Measurements from ENCODE around the gene COX4I1.

COX4I1 gene

GRCh38 chr16:85788819-85789218 lies 10.7 kb upstream of the COX4I1 start:
- no peak for DNase-seq (ENCODE audit: extremely low read depth, low read depth)
- TF ChIP-seq CTCF (IDR thresholded peaks at IDR 0.05; ENCODE audit: low read depth, low read length), result no peak

- TF ChIP-seq CTCF (IDR thresholded peaks at IDR 0.05; ENCODE audit: low read depth, low read length), result no peak
- no peak for DNase-seq (ENCODE audit: extremely low read depth, low read depth)
These were observed 9.7 kb upstream of the COX4I1 start for GRCh38 chr16:85789773-85790172.

DNA sequence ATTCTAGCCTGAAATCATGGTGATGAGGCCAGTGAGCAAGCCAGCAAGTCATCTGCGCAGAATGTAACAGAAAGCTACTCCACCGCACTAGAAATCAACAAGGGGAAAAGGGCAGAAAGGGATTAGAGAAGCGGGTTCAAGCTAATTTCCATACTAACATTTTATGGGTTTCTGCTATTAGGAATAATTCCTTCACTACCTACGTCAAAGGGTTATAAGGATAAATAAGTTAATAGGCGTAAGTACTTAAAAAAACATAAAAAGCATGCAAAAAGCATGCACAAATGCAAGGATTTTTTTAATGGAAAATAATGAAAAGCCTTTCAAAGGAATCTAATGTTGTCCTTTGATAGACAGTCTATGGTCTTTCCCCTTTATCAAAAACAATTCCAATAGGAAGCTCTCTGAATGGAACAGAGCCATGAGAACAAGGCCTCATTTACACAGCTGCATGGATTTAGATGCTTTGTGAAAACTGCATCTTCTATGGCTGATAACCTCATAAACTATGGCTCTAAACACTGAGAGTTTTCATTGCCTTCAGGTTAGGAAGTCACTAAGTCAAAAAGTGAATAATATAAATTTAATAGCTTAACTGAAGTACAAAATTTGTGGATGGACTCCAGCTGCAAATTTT lies 5.7 kb upstream of the COX4I1 start:
- no peak for TF ChIP-seq CTCF (IDR thresholded peaks at IDR 0.05; ENCODE audit: low read depth, low read length)
- no peak for DNase-seq (ENCODE audit: extremely low read depth, low read depth)

- no peak for TF ChIP-seq CTCF (IDR thresholded peaks at IDR 0.05; ENCODE audit: low read depth, low read length)
- no peak for DNase-seq (ENCODE audit: extremely low read depth, low read depth)
These were observed 4.8 kb upstream of the COX4I1 start for GRCh38 chr16:85794696-85795095.

DNA sequence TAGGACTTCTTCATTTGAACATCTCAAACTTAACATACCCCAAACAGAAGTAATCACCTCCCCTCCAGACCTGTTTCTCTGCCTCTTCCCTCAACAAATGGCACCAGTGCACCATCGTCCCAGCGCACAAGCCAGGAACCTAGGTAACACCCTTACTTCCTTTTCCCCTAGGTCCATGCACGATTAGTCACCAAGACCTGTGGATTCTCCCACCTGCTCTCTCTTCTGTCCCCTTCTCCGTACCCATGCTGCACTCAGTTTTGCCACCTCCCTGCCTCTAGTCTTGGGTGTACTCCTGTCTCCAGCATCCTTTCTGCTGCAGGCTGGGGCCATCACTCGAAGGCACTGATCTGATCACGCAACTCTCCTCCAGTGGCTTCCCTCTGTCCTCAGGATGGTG lies 3.3 kb upstream of the COX4I1 start:
- no peak for TF ChIP-seq CTCF (IDR thresholded peaks at IDR 0.05; ENCODE audit: low read depth, low read length)
- DNase-seq (ENCODE audit: extremely low read depth, low read depth), result no peak

DNA sequence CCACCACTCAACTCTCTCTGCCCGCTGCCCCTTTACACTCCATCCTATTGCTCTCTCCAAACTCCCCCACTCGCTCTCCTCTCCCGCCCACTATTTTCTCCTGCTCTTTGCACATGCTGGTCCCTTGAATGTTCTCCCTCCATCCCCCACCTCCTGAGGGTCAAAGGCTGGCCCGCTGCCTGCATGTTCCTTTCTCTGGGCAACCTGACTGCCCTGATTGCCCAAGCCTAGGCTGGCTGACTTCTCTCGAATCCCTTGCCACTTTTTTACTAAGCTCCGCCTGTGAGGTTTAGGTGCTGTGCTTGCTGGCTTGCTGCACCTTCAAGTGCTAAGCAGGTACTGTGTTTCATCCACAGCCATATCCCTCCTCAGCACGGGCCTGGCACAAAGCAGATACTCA lies 2.9 kb upstream of the COX4I1 start:
- no peak for TF ChIP-seq CTCF (IDR thresholded peaks at IDR 0.05; ENCODE audit: low read depth, low read length)
- no peak for DNase-seq (ENCODE audit: extremely low read depth, low read depth)

DNA sequence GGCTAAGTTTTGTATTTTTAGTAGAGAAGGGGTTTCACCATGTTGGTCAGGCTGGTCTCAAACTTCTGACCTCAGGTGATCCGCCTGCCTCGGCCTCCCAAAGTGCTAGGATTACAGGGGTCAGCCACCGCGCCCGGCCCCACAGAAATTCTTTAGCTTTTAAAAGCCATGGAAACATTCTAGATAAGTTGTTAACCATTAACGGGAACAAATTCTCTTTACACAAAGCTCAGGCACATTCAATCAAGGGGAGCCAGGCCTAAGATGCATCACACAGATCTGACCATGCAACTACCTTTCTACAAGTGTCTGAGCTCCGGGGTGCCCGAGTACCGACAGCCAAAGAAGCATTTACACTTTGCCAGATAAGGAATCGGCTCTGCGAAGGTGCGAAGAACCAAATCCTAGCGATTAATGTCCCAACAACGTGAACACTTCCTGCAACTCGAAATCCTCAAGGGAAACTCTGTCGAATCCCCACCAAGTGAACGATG lies 1.2 kb upstream of the COX4I1 start:
- no peak for DNase-seq (ENCODE audit: extremely low read depth, low read depth)
- no peak for TF ChIP-seq CTCF (IDR thresholded peaks at IDR 0.05; ENCODE audit: low read depth, low read length)
